A673 (cell line): ENCODE results near the gene KANTR. TPM values are rescaled to one million over a fixed set of nuclear protein-coding genes. Genes with fewer than 3 reads are reported as not detected.
A peak's percentile ranks its signal among the peaks of the same experiment; 100 is the strongest.

ENCODE experiments used
- BruUV-seq: library from RNA; stranded (reverse); fragments of 400-500 nt; replicated peaks from 2 replicates; lab custom pipeline; 2021; lab: Mats Ljungman, UMichigan
- CTCF ChIA-PET: fragments of 300-600 bp; sonication (Branson Sonifier 250); formaldehyde crosslinking; loops from one replicate; lab custom pipeline; 2022; ENCODE audit warnings: antibody characterized with exemption; lab: Charles Lee
- POLR2A ChIA-PET: fragments of 300-600 bp; sonication (Branson Sonifier 250); formaldehyde crosslinking; loops from one replicate; lab custom pipeline; 2022; ENCODE audit warnings: antibody characterized with exemption; ENCODE audit not compliant: low non-redundant PET; lab: Charles Lee
- DNase-seq: peaks from one replicate; pipeline ENCODE4 v3.0.0-alpha.2; 2015; ENCODE audit warnings: low spot score
- H3K27ac ChIP-seq: fragments of 200-600 bp; sonication (generic); 2 replicates; pipeline ENCODE4 v1.5.1; 2016; ENCODE audit warnings: mixed run types, low read depth, mild to moderate bottlenecking, mixed read lengths, antibody characterized with exemption, low read length; ENCODE audit not compliant: poor library complexity, severe bottlenecking
- H3K27me3 ChIP-seq: fragments of 200-600 bp; sonication (generic); replicated peaks from 2 replicates; pipeline ENCODE4 v1.6.1; 2017; ENCODE audit warnings: mixed run types, low read depth, mild to moderate bottlenecking, mixed read lengths, antibody characterized with exemption, low read length; ENCODE audit not compliant: insufficient read depth, poor library complexity
- H3K36me3 ChIP-seq: fragments of 200-600 bp; sonication (generic); 2 replicates; pipeline ENCODE4 v1.6.1; 2016; ENCODE audit warnings: mixed run types, mild to moderate bottlenecking, mixed read lengths, antibody characterized with exemption, low read length; ENCODE audit not compliant: insufficient read depth, poor library complexity, severe bottlenecking
- H3K4me1 ChIP-seq: fragments of 200-600 bp; sonication (generic); 2 replicates; pipeline ENCODE4 v1.6.1; 2017; ENCODE audit warnings: mixed run types, mild to moderate bottlenecking, mixed read lengths, antibody characterized with exemption, low read length; ENCODE audit not compliant: insufficient read depth, poor library complexity, severe bottlenecking
- H3K4me3 ChIP-seq: fragments of 200-600 bp; sonication (generic); 2 replicates; pipeline ENCODE4 v1.5.1; 2016; ENCODE audit warnings: low read depth, mixed run types, mild to moderate bottlenecking, mixed read lengths, low read length; ENCODE audit not compliant: poor library complexity, severe bottlenecking
- H3K9me3 ChIP-seq: fragments of 200-600 bp; sonication (generic); 2 replicates; pipeline ENCODE4 v1.6.1; 2016; ENCODE audit warnings: mixed run types, low read depth, mild to moderate bottlenecking, mixed read lengths, antibody characterized with exemption, low read length; ENCODE audit not compliant: poor library complexity, severe bottlenecking
- EZH2 ChIP-seq: fragments of 200-600 bp; sonication (generic); IDR thresholded peaks from 2 replicates; pipeline ENCODE4 v1.6.1; 2017; ENCODE audit warnings: borderline replicate concordance, low read depth, mild to moderate bottlenecking, mixed read lengths, antibody characterized with exemption, low read length; ENCODE audit not compliant: poor library complexity, severe bottlenecking
- intact Hi-C: fragments of 100-400 bp; cut with micrococcal nuclease; formaldehyde crosslinking; loops from one replicate; pipeline ENCODE4 v1.10.0; 2022; ENCODE audit not compliant: unreplicated experiment
- total RNA-seq: library from RNA; stranded (reverse); gene quantifications from 2 replicates; pipeline ENCODE4 v1.2.3, GENCODE V29; 2021
- TF ChIP-seq, protein P1 (sequence below): fragments of 300-800, 200-600 bp; sonication (generic); conservative IDR thresholded peaks from 2 replicates; pipeline ENCODE4 v1.5.1; 2017; ENCODE audit warnings: low read depth, mild to moderate bottlenecking, antibody characterized with exemption, low read length, moderate library complexity, mixed read lengths

Gene KANTR
- total RNA-seq, 1 experiment from 2014 or later: 15.4 TPM

DNA sequence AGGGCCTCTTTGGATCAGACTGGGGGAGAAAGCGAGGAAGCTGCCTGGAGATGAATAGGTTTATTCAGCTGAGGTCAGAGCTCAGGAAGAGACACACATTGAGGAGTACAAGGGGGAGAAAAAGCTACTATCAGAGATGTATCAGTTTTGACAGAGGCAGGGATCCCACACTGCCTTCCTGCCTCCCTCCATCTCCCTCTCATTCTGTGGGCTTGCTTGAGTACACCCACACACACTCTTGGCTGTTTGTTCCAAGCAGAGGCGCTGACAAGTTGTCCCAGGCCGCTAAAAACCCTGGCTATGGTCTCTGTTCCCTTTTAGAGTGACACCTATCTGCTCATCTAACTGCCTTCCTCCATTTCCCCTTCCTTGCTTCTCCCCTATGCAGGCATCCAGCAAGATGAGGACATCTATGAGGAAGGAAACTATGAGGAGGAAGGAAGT lies 6.5 kb upstream of the KANTR start:
- Histone ChIP-seq H3K36me3 (peaks cover 29% of the 10 kb centered on the region), H3K27ac (peak overlapping the region; percentile 73), H3K4me1 (peaks cover 14% of the 10 kb centered on the region), H3K27me3 (no peaks in the 10 kb centered on the region), H3K4me3 (no peak overlapping the region), H3K9me3 (no peaks in the 10 kb centered on the region)
- BruUV-seq: no TSS peak
- ChIA-PET POLR2A (no interaction called here), CTCF (interaction anchor here (0.5 kb wide), 1 partner anchor 21 kb away, joined by 3 read pairs; no protein-coding TSS in a partner anchor)
- no peak for TF ChIP-seq EZH2
- TF ChIP-seq, protein P1, sequence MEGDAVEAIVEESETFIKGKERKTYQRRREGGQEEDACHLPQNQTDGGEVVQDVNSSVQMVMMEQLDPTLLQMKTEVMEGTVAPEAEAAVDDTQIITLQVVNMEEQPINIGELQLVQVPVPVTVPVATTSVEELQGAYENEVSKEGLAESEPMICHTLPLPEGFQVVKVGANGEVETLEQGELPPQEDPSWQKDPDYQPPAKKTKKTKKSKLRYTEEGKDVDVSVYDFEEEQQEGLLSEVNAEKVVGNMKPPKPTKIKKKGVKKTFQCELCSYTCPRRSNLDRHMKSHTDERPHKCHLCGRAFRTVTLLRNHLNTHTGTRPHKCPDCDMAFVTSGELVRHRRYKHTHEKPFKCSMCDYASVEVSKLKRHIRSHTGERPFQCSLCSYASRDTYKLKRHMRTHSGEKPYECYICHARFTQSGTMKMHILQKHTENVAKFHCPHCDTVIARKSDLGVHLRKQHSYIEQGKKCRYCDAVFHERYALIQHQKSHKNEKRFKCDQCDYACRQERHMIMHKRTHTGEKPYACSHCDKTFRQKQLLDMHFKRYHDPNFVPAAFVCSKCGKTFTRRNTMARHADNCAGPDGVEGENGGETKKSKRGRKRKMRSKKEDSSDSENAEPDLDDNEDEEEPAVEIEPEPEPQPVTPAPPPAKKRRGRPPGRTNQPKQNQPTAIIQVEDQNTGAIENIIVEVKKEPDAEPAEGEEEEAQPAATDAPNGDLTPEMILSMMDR: no peak
- intact Hi-C loops: no loop called here
- DNase-seq: no peak

DNA sequence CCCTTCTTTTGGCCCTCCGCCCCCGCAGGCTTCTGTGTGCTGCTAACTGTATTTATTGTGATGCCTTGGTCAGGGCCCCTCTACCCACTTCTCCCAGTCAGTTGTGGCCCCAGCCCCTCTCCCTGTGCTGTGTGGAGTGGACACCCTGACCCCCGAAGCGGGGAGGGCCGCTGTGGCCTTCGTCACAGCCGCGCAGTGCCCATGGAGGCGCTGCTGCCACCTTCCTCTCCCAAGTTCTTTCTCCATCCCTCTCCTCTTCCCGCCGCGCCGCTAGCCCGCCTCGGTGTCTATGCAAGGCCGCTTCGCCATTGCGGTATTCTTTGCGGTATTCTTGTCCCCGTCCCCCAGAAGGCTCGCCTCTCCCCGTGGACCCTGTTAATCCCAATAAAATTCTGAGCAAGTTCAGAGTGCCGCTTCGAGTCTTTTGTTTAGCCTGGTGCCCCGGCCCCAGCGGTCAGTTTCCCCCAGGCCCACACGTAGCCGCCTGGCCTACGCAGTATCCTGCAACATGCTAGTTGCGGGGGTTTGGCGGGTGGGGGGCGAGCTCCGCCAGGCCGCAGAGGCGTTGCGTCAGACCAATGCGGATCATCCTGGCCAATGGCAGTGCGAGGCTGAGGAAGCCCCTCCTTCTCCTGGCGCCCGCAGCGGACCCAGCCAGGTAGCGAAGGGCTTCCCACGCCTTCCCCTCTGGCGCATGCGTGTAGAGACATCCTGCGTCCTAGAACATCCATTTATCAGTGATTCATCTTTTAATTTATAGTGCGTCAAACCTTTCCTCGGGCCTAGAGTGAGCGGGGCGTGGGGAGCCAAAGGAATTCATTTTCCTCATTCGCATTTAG lies 5.6 kb upstream of the KANTR start:
- peak overlapping the region; percentile 73 for H3K27ac ChIP-seq
- H3K4me3 ChIP-seq: peak overlapping the region; percentile 45
- TF ChIP-seq, protein P1: no peak
- no peak for TF ChIP-seq EZH2
- H3K9me3 ChIP-seq: no peaks in the 10 kb centered on the region
- H3K4me1 ChIP-seq: peaks cover 14% of the 10 kb centered on the region
- CTCF ChIA-PET: no interaction called here
- no peaks in the 10 kb centered on the region for H3K27me3 ChIP-seq
- no TSS peak for BruUV-seq
- peaks cover 29% of the 10 kb centered on the region for H3K36me3 ChIP-seq
- intact Hi-C loops: no loop called here
- DNase-seq: peak; percentile 88
- POLR2A ChIA-PET: no interaction called here

DNA sequence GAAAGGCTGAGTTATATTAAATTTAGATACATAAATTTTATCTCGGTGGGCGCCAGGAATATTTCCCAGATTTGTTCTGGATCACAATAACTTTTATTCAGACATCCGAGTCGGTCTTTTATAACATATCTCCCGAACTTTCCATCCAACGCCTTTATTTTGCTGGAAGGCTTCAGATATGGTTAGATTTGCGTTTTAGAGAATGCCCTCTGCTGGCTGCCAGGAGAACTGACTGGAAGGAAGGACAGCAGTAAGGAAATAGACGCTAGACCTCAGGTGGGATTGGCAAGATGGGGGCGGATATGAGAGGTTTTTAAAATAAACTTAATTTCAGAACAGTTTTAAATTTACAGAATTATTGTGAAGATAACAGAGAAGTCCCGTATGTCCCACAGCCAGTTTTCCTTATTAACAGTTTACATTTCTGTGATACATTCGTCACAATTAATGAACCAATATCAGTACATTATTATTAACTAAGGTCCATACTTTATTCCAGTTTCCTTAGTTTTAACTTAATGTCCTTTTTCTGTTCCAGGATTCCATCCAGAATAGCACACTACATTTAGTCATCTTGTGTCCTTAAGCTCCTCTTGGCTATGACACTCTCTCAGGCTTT lies 4.6 kb upstream of the KANTR start:
- Histone ChIP-seq H3K9me3 (no peaks in the 10 kb centered on the region), H3K4me1 (peaks cover 11% of the 10 kb centered on the region), H3K36me3 (peaks cover 25% of the 10 kb centered on the region), H3K4me3 (peak overlapping the region; percentile 45), H3K27me3 (no peaks in the 10 kb centered on the region), H3K27ac (peak overlapping the region; percentile 55)
- ChIA-PET CTCF (no interaction called here), POLR2A (no interaction called here)
- BruUV-seq: no TSS peak
- intact Hi-C loops: loop anchor here (1.0 kb wide), 1 partner anchor 17 kb away; no protein-coding TSS in a partner anchor
- peak; percentile 73 for DNase-seq
- no peak for TF ChIP-seq EZH2
- TF ChIP-seq, protein P1: peak; percentile 86
